Measurements from ENCODE around the gene MERTK. TPM values are rescaled to one million over a fixed set of nuclear protein-coding genes. Genes with fewer than 3 reads are reported as not detected.
"Not testable (repeated sequence)": the region's sequence is repeated elsewhere in the genome, so short reads cannot be mapped to it uniquely, and the experiment has no call there.

MERTK gene
- total RNA-seq, 1 experiment from 2014 or later, result 14.5 TPM

GRCh38 chr2:112065966-112066365, 167.6 kb downstream of the MERTK start:
- H3K36me3 ChIP-seq (ENCODE audit: control insufficient read depth, insufficient read depth, low read length), result peaks cover 10% of the 10 kb centered on the region
- ChIA-PET CTCF (no interaction called here), POLR2A (no interaction called here)
- DNase-seq (ENCODE audit: low read depth, low spot score) (no peak), ATAC-seq (no peak)
- H3K27me3 ChIP-seq (ENCODE audit: control insufficient read depth, insufficient read depth, low read length), result no peaks in the 10 kb centered on the region
- no peak overlapping the region for H3K27ac ChIP-seq (ENCODE audit: low read length)
- H3K4me1 ChIP-seq (ENCODE audit: control insufficient read depth, insufficient read depth, low read length), result no peaks in the 10 kb centered on the region
- BruUV-seq (replicated peaks), result no TSS peak
- intact Hi-C loops (cut with micrococcal nuclease; ENCODE audit: unreplicated experiment), result no loop called here
- H3K4me3 ChIP-seq (ENCODE audit: low read depth in 2 of 2, low read length in 2 of 2), result no peak overlapping the region
- H3K9me3 ChIP-seq (ENCODE audit: control insufficient read depth, insufficient read depth, low read depth, low read length), result no peaks in the 10 kb centered on the region
- in situ Hi-C loops (cut with HindIII; ENCODE audit: low pct_unique_long_range_greater_than_20kb, low sequenced_read_pairs), result no loop called here
- no peak for TF ChIP-seq TCF7L2 (IDR thresholded peaks at IDR 0.05; ENCODE audit: low read depth, low read length)
- no peak for TF ChIP-seq CTCF (IDR thresholded peaks at IDR 0.05)
- TF ChIP-seq POLR2AphosphoS5 (IDR thresholded peaks at IDR 0.05; ENCODE audit: low read depth, low read length), result no peak
- TF ChIP-seq REST (IDR thresholded peaks at IDR 0.05; ENCODE audit: insufficient read depth in 1 of 2, low read depth in 2 of 2, low read length in 1 of 2), result no peak
- TF ChIP-seq SIN3A (IDR thresholded peaks at IDR 0.05; ENCODE audit: borderline replicate concordance, insufficient read depth, low read depth, low read length), result no peak

- H3K4me1 ChIP-seq (ENCODE audit: control insufficient read depth, insufficient read depth, low read length); H3K36me3 ChIP-seq (ENCODE audit: control insufficient read depth, insufficient read depth, low read length); in situ Hi-C loops (cut with HindIII; ENCODE audit: low pct_unique_long_range_greater_than_20kb, low sequenced_read_pairs); H3K9me3 ChIP-seq (ENCODE audit: control insufficient read depth, insufficient read depth, low read depth, low read length); POLR2A ChIA-PET; DNase-seq (ENCODE audit: low read depth, low spot score); CTCF ChIA-PET; H3K4me3 ChIP-seq (ENCODE audit: low read depth in 2 of 2, low read length in 2 of 2); BruUV-seq (replicated peaks); H3K27ac ChIP-seq (ENCODE audit: low read length); H3K27me3 ChIP-seq (ENCODE audit: control insufficient read depth, insufficient read depth, low read length); ATAC-seq; intact Hi-C loops (cut with micrococcal nuclease; ENCODE audit: unreplicated experiment): not testable (repeated sequence)
These were observed 171.4 kb downstream of the MERTK start for GRCh38 chr2:112069794-112070193.

- H3K4me3 ChIP-seq (ENCODE audit: low read depth in 2 of 2, low read length in 2 of 2), result no peak overlapping the region
- in situ Hi-C loops (cut with HindIII; ENCODE audit: low pct_unique_long_range_greater_than_20kb, low sequenced_read_pairs) (no loop called here), intact Hi-C loops (cut with micrococcal nuclease; ENCODE audit: unreplicated experiment) (no loop called here)
- H3K36me3 ChIP-seq (ENCODE audit: control insufficient read depth, insufficient read depth, low read length), result 0 out of 2 replicates have a peak, but pooled peaks cover 3% of the 10 kb centered on the region
- TF ChIP-seq TCF7L2 (IDR thresholded peaks at IDR 0.05; ENCODE audit: low read depth, low read length), result no peak
- no peak for TF ChIP-seq REST (IDR thresholded peaks at IDR 0.05; ENCODE audit: insufficient read depth in 1 of 2, low read depth in 2 of 2, low read length in 1 of 2)
- TF ChIP-seq CTCF (IDR thresholded peaks at IDR 0.05), result no peak
- no peak for TF ChIP-seq SIN3A (IDR thresholded peaks at IDR 0.05; ENCODE audit: borderline replicate concordance, insufficient read depth, low read depth, low read length)
- TF ChIP-seq POLR2AphosphoS5 (IDR thresholded peaks at IDR 0.05; ENCODE audit: low read depth, low read length), result no peak
- ATAC-seq (no peak), DNase-seq (ENCODE audit: low read depth, low spot score) (no peak)
- H3K27me3 ChIP-seq (ENCODE audit: control insufficient read depth, insufficient read depth, low read length), result no peaks in the 10 kb centered on the region
- no TSS peak for BruUV-seq (replicated peaks)
- no peaks in the 10 kb centered on the region for H3K9me3 ChIP-seq (ENCODE audit: control insufficient read depth, insufficient read depth, low read depth, low read length)
- ChIA-PET POLR2A (no interaction called here), CTCF (no interaction called here)
- H3K4me1 ChIP-seq (ENCODE audit: control insufficient read depth, insufficient read depth, low read length), result no peaks in the 10 kb centered on the region
- H3K27ac ChIP-seq (ENCODE audit: low read length), result no peak overlapping the region
These were observed 175.5 kb downstream of the MERTK start for GRCh38 chr2:112073875-112074274.
